K562 (cell line): ENCODE data around the gene PTCHD4. TPM values are rescaled to one million over a fixed set of nuclear protein-coding genes. Genes with fewer than 3 reads are reported as not detected.

ENCODE experiments used
- ATAC-seq: fragments of 200-7000 bp; cut with Tn5 transposase; 3 replicates; pipeline ENCODE4 v1.9.1; 2020; ENCODE audit warnings: moderate library complexity
- BruUV-seq: library from RNA; stranded (reverse); fragments of 400-500 nt; replicated peaks from 2 replicates; lab custom pipeline; 2021; lab: Mats Ljungman, UMichigan
- CTCF ChIA-PET: fragments of 300-600 bp; formaldehyde crosslinking; extraction: SDS; loops from one replicate; lab custom pipeline; 2021; ENCODE audit warnings: low intra/inter-chr PET ratio; lab: Yijun Ruan, JAX
- POLR2A ChIA-PET: fragments of 300-600, 350-650 bp; sonication (Branson Sonifier 250); formaldehyde crosslinking; extraction: SDS; loops from one replicate; lab custom pipeline; 2021; ENCODE audit warnings: antibody characterized with exemption, inconsistent platforms; lab: Yijun Ruan, JAX
- DNase-seq, 4 experiments: peaks; one replicate each; pipeline versions ENCODE4 v3.0.0 to v3.0.0-alpha.2; 2011 to 2018; ENCODE audit warnings: low spot score in 3 of 4, mixed read lengths in 3 of 4; ENCODE audit errors: extremely low read depth in 1 of 4
- FAIRE-seq: peaks from 2 replicates; lab custom pipeline; 2011; peaks lifted over from hg19 to GRCh38; lab: Jason Lieb, UNC
- H2AFZ ChIP-seq: 2 replicates; pipeline ENCODE4 v1.6.0; 2011; ENCODE audit warnings: low read depth, low read length, control low read depth, inconsistent platforms
- H3K27ac ChIP-seq: fragments of 200-600 bp; 3 replicates; pipeline ENCODE4 v1.8.0; 2011; ENCODE audit warnings: low read depth, mild to moderate bottlenecking, control low read depth, inconsistent platforms, low read length, moderate library complexity, mixed read lengths; ENCODE audit errors: extremely low read depth
- H3K27me3 ChIP-seq, 2 experiments: fragments of 300-600 bp in 1 of 2; 2 replicates in 1 of 2; 3 replicates in 1 of 2; pipeline versions ENCODE4 v1.6.0 to v1.8.0; 2011; ENCODE audit warnings: inconsistent platforms in 2 of 2, low read length in 2 of 2, mild to moderate bottlenecking in 1 of 2, mixed read lengths in 1 of 2, moderate library complexity in 1 of 2; ENCODE audit not compliant: control insufficient read depth in 2 of 2, insufficient read depth in 2 of 2
- H3K36me3 ChIP-seq: fragments of 300-600 bp; 3 replicates; pipeline ENCODE4 v1.8.0; 2011; ENCODE audit warnings: mild to moderate bottlenecking, low read length, inconsistent platforms; ENCODE audit not compliant: control insufficient read depth, insufficient read depth
- H3K4me1 ChIP-seq, 2 experiments: fragments of 200-600 bp in 1 of 2; replicated peaks in 1 of 2; 2 replicates in 1 of 2; 3 replicates in 1 of 2; pipeline versions ENCODE4 v1.5.1 to v1.8.0; 2011; ENCODE audit warnings: inconsistent platforms in 2 of 2, low read length in 2 of 2, mild to moderate bottlenecking in 1 of 2, mixed read lengths in 1 of 2, moderate library complexity in 1 of 2; ENCODE audit not compliant: control insufficient read depth in 2 of 2, insufficient read depth in 2 of 2
- H3K4me2 ChIP-seq: 2 replicates; pipeline ENCODE4 v1.6.1; 2011; ENCODE audit warnings: low read length, control low read depth, inconsistent platforms, mixed read lengths; ENCODE audit not compliant: insufficient read depth
- H3K4me3 ChIP-seq: fragments of 200-600 bp; sonication (generic), shearing (Covaris generic); 2 replicates; pipeline ENCODE4 v1.5.1; 2016; ENCODE audit warnings: control low read depth, inconsistent platforms
- H3K79me2 ChIP-seq: fragments of 200-600 bp; 3 replicates; pipeline ENCODE4 v1.8.0; 2011; ENCODE audit warnings: low read length, inconsistent platforms; ENCODE audit not compliant: control insufficient read depth, insufficient read depth
- H3K9ac ChIP-seq, 2 experiments: 2 replicates each; pipeline versions ENCODE4 v1.6.0 to v1.6.1; 2011; ENCODE audit warnings: low read depth in 2 of 2, low read length in 2 of 2, control low read depth in 1 of 2, inconsistent platforms in 1 of 2, mild to moderate bottlenecking in 1 of 2, mixed read lengths in 1 of 2; ENCODE audit not compliant: insufficient read depth in 1 of 2
- H3K9me1 ChIP-seq: one replicate; pipeline ENCODE4 v1.6.0; 2011; ENCODE audit warnings: inconsistent platforms, mild to moderate bottlenecking, low read length, moderate library complexity; ENCODE audit not compliant: control insufficient read depth, insufficient read depth
- H3K9me3 ChIP-seq: replicated peaks from 2 replicates; pipeline ENCODE4 v1.5.1; 2011; ENCODE audit warnings: low read depth, low read length, inconsistent platforms; ENCODE audit not compliant: control insufficient read depth, insufficient read depth
- H4K20me1 ChIP-seq: replicated peaks from 2 replicates; pipeline ENCODE4 v1.6.1; 2011; ENCODE audit warnings: low read length, inconsistent platforms, mixed read lengths; ENCODE audit not compliant: control insufficient read depth, insufficient read depth
- DMBX1 ChIP-seq: fragments of 250-450 bp; sonication (Bioruptor Pico); IDR thresholded peaks from 2 replicates; pipeline ENCODE4 v1.8.0; 2022; ENCODE audit warnings: inconsistent platforms, mild to moderate bottlenecking, moderate library complexity, borderline replicate concordance
- E2F1 ChIP-seq: sonication (generic); formaldehyde crosslinking; IDR thresholded peaks from 2 replicates; pipeline ENCODE4 v1.8.1; 2023; ENCODE audit warnings: mild to moderate bottlenecking, missing genetic modification reagents, moderate library complexity
- E2F3 ChIP-seq: fragments of 250-450 bp; sonication (Bioruptor Pico); IDR thresholded peaks from 2 replicates; pipeline ENCODE4 v1.4.0; 2020; ENCODE audit warnings: mild to moderate bottlenecking
- HDAC2 ChIP-seq: fragments of 450-650 bp; IDR thresholded peaks from 2 replicates; pipeline ENCODE4 v1.6.1; 2016; ENCODE audit warnings: mild to moderate bottlenecking
- HINFP ChIP-seq: fragments of 450-650 bp; conservative IDR thresholded peaks from 2 replicates; pipeline ENCODE4 v1.6.1; 2016; ENCODE audit warnings: missing genetic modification characterization, low read depth, mild to moderate bottlenecking, control low read depth, missing compliant biosample characterization
- JUN ChIP-seq, 2 experiments: sonication (generic) in 1 of 2; formaldehyde crosslinking in 1 of 2; IDR thresholded peaks; 2 replicates each; pipeline versions ENCODE4 v1.6.1 to v1.8.0; 2012 to 2022; ENCODE audit warnings: borderline replicate concordance in 2 of 2, mild to moderate bottlenecking in 2 of 2, improper control_type of control experiment in 1 of 2, low read depth in 1 of 2, low read length in 1 of 2, missing genetic modification reagents in 1 of 2
- KDM2B ChIP-seq: fragments of 250-450 bp; sonication (Bioruptor Pico); IDR thresholded peaks from 2 replicates; pipeline ENCODE4 v1.8.0; 2021; ENCODE audit warnings: mild to moderate bottlenecking, moderate library complexity
- MCM2 ChIP-seq: fragments of 450-650 bp; IDR thresholded peaks from 2 replicates; pipeline ENCODE4 v1.6.1; 2017; ENCODE audit warnings: low read depth, mild to moderate bottlenecking
- PTRF ChIP-seq: fragments of 450-650 bp; IDR thresholded peaks from 2 replicates; pipeline ENCODE4 v1.6.1; 2016; ENCODE audit warnings: mild to moderate bottlenecking, missing genetic modification characterization, missing compliant biosample characterization
- SMAD3 ChIP-seq: fragments of 450-650 bp; formaldehyde crosslinking; conservative IDR thresholded peaks from 2 replicates; pipeline ENCODE4 v1.4.0; 2020; ENCODE audit warnings: mild to moderate bottlenecking
- SMARCA4 ChIP-seq: fragments of 450-650 bp; IDR thresholded peaks from 2 replicates; pipeline ENCODE4 v1.6.1; 2016
- SUPT5H ChIP-seq: fragments of 450-650 bp; IDR thresholded peaks from 2 replicates; pipeline ENCODE4 v1.6.1; 2016
- TCFL5 ChIP-seq: fragments of 250-450 bp; sonication (Bioruptor Pico); conservative IDR thresholded peaks from 2 replicates; pipeline ENCODE4 v1.6.1; 2021; ENCODE audit warnings: mild to moderate bottlenecking, moderate library complexity, matching md5 sums
- USF2 ChIP-seq: sonication (generic); formaldehyde crosslinking; IDR thresholded peaks from 2 replicates; pipeline ENCODE4 v1.5.0; 2020; ENCODE audit warnings: missing genetic modification reagents
- ZEB2 ChIP-seq: fragments of 450-650 bp; IDR thresholded peaks from 2 replicates; pipeline ENCODE4 v1.6.1; 2016
- ZNF232 ChIP-seq: sonication (generic); formaldehyde crosslinking; IDR thresholded peaks from 2 replicates; pipeline ENCODE4 v1.8.0; 2022; ENCODE audit warnings: mild to moderate bottlenecking, missing genetic modification reagents
- ZNF436 ChIP-seq: fragments of 250-450, 450-650 bp; sonication (Bioruptor Pico); formaldehyde crosslinking; IDR thresholded peaks from 2 replicates; pipeline ENCODE4 v1.7.0; 2020; ENCODE audit warnings: mild to moderate bottlenecking
- ZNF512 ChIP-seq: IDR thresholded peaks from 2 replicates; pipeline ENCODE4 v1.6.1; 2016; ENCODE audit warnings: missing genetic modification characterization, missing compliant biosample characterization
- WGBS: fragments of 100-300 bp; shearing (Covaris generic); methylation state at CpG from one replicate; pipeline ENCODE4 v1.1.6; 2016; ENCODE audit warnings: low coverage, mixed read lengths; ENCODE audit not compliant: insufficient coverage; ENCODE audit errors: missing lambda C conversion rate; 5-methylcytosine and 5-hydroxymethylcytosine counted together
- in situ Hi-C: fragments of 300-500 bp; cut with MboI; formaldehyde crosslinking; loops from 4 replicates; pipeline ENCODE4 v1.15.0; 2018; ENCODE audit warnings: inconsistent platforms, mixed read lengths
- intact Hi-C: fragments of 100-400 bp; cut with micrococcal nuclease; formaldehyde crosslinking; loops from 2 replicates; pipeline ENCODE4 v1.14.2; 2022
- polyA plus RNA-seq, 8 experiments: library from polyadenylated mRNA; depleted of rRNA in 4 of 8; stranded (reverse) in 5 of 8; unstranded in 3 of 8; fragments of >200 nt; fragmentation: Nextera tagmentation in 2 of 8; fragmentation: Illumina TruSeq in 1 of 8; extraction: Ambion mirVana in 2 of 8; extraction: Trizol in 1 of 8; gene quantifications; 2 replicates each; pipeline versions ENCODE4 v1.2.1 to v1.2.3, GENCODE V29; 2011 to 2014; ENCODE audit warnings: inconsistent platforms in 1 of 8, missing spikeins in 1 of 8
- total RNA-seq, 7 experiments: library from RNA; depleted of rRNA in 6 of 7; stranded (reverse); fragments of >200 nt in 6 of 7; fragmentation: Illumina TruSeq in 2 of 7; extraction: Trizol in 2 of 7; gene quantifications; 2 replicates each; pipeline versions ENCODE4 v1.2.1 to v1.2.3, GENCODE V29; 2011 to 2021; ENCODE audit warnings: low replicate concordance in 1 of 7

The PTCHD4 gene
- total and polyA plus RNA-seq, 9 of the 15 experiments (the other 6 are each of a cell fraction or from before 2014, with no cell fraction given): not detected

GRCh38 chr6:48101290-48101689 is 9.7 kb downstream of the PTCHD4 start (continued):
- TF ChIP-seq DMBX1 (CRISPR knock-in tag): no peak
- no peak for TF ChIP-seq HINFP (tag)
- no peak for TF ChIP-seq SMAD3 (CRISPR knock-in tag)
- no peak for TF ChIP-seq ZNF512 (tag)
- no peak for TF ChIP-seq E2F1 (CRISPR knock-in tag)

- no peaks in the 10 kb centered on the region for H3K9me1 ChIP-seq
- no peaks in the 10 kb centered on the region for H3K27me3 ChIP-seq
- H3K4me3 ChIP-seq: no peak overlapping the region
- no peak overlapping the region for H3K9ac ChIP-seq
- H3K4me1 ChIP-seq: no peaks in the 10 kb centered on the region
- ATAC-seq: no peak
- H4K20me1 ChIP-seq: no peaks in the 10 kb centered on the region
- no peak overlapping the region for H3K27ac ChIP-seq
- no peaks in the 10 kb centered on the region for H3K9me3 ChIP-seq
- BruUV-seq: no TSS peak
- in situ Hi-C loops: no loop called here
- WGBS: 0% methylated on average over 4 of the region's 4 CpGs
- POLR2A ChIA-PET: no interaction called here
- no peak overlapping the region for H2AFZ ChIP-seq
- no peak for DNase-seq
- H3K79me2 ChIP-seq: no peaks in the 10 kb centered on the region
- intact Hi-C loops: no loop called here
- no peak overlapping the region for H3K4me2 ChIP-seq
- no peaks in the 10 kb centered on the region for H3K36me3 ChIP-seq
- CTCF ChIA-PET: no interaction called here
- no peak for FAIRE-seq
- TF ChIP-seq HDAC2 (no peak), USF2 (no peak), MCM2 (no peak), PTRF (no peak), ZNF436 (no peak), ZNF232 (CRISPR knock-in tag) (no peak), SUPT5H (no peak), KDM2B (no peak), SMARCA4 (no peak), TCFL5 (CRISPR knock-in tag) (no peak), ZEB2 (no peak), E2F3 (no peak), JUN (IDR thresholded peaks at IDR 0.05; ENCODE audit: borderline replicate concordance, low read depth, low read length) (no peak), JUN (CRISPR knock-in tag; IDR thresholded peaks at IDR 0.05; ENCODE audit: borderline replicate concordance) (no peak)
Measured at GRCh38 chr6:48100588-48100895, 10.5 kb downstream of the PTCHD4 start.
